ENCODE results near the gene CROCC2.
"Not testable (repeated sequence)": the region's sequence is repeated elsewhere in the genome, so short reads cannot be mapped to it uniquely, and the experiment has no call there.

CROCC2 gene

DNA sequence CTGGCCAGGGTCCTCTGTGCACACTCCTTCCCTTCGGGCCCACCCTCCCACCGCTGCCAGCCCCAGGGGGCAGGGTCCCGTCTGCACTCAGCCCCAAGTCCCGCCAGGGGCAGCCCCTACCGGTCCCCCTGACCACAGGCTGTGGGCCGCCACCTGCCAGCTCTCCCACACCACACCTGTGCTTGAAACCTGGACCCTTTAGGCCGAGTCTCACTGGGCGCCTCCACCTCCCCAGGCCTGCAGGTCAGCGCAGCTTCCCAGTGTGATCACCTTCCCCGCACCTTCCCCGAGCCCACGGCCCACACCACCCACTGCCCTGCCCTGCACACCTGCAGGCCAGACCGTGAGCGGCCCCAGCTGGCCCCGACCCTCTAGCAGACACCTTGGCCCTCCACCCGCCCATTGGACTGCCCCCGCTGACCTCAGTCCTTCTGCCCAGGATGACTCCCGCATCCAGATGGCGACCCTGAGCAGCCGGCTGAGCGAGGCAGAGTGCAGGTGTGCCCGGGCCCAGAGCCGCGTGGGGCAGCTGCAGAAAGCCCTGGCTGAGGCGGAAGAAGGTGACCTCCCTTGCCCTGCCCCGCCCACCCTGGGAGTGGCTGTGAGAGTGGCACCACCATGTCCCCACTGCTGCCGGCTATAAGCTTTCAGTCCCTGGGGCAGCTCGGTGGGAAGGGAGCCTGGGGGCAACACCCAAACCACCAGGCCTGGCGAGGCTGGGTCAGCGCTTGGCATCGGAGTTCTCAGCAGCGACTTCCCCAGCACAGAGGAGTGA is 61.0 kb downstream of the CROCC2 start:
- DNase-seq (ENCODE audit: low read depth): no peak

DNA sequence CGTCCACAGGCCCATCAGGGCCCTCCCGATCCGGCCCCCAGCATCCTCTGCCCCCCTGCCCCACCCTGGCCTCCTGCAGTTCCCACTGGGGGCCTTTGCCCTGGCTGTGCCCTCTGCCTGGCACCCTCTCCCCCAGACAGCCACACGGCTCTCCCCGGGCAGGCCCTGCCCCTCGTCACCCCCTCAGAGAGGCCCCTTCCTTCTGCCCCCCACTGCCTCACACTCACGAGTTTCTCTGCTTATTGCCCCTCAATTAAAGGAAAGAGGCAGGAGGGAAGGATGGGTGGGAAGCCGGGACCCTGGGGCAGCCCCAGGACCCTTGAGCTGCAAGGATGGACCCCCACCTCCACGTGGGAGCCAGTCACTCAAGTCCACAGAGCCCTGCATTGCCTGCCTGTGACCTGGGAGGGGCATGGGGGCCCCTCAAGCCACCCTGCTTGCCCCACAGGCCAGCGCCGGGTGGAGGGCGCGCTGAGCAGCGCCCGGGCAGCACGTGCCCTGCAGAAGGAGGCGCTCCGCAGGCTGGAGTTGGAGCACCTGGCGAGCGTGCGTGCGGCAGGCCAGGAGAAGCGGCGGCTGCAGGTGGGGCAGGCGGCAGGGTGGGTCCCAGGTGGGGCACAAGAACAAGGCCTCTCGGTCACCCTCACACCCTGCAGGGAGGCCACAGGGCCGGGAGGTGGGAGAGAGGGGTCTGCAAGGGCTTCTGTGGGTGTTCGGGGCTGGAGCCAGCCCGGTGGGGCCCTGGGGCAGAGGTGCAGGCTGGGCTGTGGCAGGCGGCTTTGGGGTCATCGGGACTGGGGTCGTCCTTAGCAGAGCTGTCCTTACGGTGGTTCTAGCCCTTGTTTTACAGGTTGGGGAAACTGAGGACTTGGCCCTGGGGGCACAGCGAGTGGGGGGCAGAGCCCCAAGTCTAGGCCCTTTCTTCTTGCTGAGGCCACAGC is 61.8 kb downstream of the CROCC2 start:
- DNase-seq (ENCODE audit: low read depth): no peak

DNA sequence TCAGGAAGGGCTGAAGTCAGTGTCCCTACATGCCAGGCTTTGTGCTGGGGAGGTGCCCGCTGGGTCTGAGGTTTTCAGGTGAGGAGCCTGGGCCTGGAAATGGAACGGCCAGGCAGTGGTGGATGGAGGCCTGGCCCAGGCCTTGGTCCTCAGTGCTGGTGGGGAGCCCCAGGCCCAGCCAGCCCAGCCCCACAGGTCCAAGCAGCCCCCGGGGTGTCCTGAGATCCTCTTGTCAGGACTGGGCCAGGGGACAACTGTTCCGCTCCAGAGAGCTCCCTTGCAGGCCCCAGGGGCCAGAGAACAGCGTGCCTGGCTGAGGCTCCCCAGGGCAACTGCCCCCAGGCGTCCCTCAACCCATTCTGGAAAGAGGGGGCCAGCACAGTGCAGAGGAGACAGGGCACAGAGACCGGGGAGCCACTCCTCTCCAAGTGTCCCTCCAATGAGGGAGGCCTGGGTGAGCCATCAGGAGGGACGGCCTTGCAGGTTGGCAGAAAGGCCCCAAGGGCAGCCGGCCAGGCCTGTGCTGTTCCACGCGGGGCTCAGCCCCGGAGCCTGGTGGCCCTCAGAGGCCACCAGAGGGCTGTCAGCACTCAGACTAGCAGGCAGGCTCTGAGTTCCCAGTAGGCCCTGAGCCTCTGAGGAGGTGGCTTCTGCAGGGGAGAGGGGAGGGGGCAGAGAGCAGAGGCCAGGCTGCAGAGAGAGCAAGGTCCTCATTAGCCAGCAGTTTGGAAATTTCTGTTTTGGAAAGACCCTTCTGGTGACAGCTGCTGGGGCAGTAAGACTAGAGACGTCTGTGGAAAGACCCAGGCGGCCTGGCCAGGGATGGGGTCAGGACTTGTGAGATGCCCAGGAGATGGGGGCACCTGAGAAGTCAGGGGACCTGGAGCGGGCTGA is 62.8 kb downstream of the CROCC2 start:
- no peak for DNase-seq (ENCODE audit: low read depth)

DNA sequence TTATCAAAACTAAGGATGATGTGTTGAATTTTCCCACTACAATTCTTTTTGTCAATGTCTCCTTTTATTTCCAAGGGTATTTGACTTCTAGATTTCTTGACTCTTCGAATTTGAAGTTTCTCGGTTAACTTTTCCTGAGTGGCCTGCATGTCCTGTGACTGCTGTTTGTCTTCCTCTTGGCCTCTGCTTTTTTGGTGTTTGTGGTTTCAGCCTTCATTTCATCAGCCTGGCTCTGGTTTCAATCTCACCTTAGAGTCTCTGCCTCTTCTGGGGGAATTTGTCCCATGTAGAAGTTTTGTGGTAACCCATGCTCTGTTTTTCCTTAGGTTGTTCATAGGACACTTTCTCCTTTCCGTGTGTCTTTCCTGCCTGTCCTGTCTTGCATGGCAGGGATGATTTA is 64.0 kb downstream of the CROCC2 start:
- no peak for DNase-seq (ENCODE audit: low read depth)

DNA sequence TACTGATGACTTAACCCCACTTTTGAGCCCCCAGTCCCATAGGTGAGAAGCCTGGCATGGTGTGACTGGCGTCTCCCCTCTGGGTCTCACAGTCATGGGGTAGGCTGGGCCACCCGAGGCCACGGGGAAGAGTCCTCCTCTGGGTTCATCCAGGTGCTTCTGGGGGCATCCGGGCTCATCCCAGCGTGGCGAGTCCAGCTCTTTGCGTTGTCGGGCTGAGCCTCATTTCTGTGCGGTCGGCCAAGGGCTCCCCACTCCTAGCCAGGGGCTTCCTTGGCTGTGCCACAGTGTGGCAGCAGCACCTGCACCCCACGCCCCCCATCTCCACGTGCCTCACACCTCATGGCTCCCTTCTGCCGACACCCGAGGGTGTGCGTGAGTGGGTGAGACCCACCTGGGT is 64.7 kb downstream of the CROCC2 start:
- no peak for DNase-seq (ENCODE audit: low read depth)

DNA sequence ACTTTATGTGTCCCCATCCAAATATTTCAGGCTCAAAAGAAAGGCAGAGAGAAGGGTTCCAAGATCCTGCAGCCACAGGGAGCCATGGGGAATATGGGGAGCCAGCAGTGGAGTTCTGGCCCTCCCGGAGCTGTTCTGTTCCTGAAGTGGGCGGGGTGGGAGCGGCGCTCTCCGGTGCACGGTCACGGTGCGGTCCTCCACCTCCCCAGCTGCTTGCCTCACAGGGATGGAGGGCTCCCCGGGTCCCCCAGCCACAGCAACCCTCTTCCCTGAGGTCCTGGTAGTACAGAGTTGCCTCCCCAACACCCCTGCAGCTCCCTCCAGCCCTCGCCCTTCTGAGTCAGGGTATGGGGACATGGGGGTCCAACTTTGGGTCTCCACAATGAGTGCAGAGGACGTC is 66.1 kb downstream of the CROCC2 start:
- DNase-seq (ENCODE audit: low read depth): no peak

DNA sequence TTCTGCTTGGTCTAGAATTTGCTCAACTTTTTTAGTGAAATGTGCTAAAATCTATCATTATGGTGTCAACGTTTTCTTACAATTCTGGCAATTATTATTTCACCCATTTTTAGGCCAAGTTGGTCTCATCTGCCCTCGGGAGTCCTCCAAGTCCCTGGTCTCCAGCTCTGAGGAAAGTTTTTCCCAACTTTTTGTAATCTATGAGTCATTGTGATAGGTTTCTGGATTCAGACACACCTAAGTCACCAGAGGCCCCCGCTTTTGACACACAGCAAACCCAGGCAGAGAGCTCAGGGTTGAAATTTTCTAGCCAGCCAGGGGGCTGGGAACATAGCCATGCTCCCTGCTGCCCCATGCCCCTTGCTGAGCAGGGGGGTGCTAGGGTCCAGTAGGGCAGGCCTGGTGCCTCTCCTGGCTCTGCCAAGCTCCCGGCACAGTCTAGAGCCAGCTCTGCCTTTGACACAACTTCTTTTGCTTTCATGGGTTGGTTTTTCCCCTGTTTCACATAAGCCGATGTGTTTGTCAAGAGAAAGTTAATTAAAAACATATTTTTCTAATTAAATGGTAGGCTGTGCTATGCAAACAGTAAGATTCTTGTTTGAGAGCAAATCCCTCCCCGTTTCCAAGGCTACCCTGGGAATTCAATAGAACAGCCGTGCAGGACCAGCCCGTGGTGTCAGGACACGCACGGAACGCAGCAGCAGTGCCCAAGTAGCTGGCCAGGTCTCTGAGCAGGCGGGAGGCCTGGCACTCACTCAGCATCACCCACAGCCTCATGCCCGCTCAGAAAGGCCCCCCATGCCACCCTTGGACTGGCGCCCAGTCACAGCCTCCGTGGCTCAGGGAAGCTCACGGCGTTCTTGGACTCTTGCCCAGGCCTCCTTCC is 66.7 kb downstream of the CROCC2 start:
- no peak for DNase-seq (ENCODE audit: low read depth)

DNA sequence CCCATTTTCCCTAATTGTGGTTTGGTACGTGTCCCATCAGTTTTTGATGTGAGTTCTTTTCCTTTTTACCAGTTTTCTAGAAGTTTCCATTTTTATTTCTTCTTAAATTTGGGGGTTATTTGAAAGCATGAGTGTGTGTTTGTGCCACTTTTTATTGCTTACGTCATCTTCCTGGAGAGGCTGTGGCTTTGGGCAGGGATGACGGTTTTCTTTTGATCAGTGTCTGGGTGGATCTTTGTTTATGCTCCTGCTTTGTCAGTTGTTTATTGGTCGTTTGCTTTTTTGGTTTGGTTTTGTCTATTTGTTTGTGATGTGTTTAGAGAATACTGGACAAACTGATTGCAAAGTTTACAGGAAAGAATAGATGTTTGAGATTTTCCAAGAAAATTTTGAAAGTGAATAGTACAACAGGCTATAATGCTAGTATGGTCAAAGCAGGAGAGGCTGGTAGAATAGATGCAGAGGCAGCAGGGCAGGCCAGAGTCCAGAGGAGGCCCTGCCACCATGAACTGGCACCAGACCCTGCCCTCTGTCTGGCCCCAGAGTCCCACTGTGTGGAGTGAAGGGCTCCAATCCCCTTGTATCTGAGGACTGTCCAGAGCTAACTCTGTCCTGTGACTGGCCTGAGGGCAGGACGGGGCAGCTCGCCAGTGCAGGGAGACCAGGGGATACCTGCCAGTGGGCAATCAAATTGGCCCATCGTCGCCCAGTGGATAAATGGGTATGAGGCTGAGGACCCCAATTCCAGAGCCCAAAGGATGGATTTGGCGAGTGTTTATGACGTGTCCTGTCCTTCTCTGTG is 68.8 kb downstream of the CROCC2 start:
- no peak for DNase-seq (ENCODE audit: low read depth)

DNA sequence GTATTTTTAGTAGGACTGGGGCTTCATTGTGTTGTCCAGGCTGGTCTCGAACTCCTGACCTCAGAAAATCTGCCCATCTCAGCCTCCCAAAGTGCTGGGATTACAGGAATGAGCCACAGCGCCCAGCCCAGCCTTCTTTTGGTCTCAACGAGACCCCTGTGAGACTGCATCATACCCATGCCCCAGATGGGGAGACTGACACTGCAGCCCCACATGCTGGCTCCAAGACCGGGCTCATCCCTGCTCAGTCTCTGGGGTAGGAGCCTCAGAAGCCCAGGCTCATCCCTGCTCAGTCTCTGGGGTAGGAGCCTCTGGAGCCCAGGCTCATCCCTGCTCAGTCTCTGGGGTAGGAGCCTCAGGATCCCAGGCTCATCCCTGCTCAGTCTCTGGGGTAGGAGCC is 69.8 kb downstream of the CROCC2 start:
- not testable (repeated sequence) for DNase-seq (ENCODE audit: low read depth)

DNA sequence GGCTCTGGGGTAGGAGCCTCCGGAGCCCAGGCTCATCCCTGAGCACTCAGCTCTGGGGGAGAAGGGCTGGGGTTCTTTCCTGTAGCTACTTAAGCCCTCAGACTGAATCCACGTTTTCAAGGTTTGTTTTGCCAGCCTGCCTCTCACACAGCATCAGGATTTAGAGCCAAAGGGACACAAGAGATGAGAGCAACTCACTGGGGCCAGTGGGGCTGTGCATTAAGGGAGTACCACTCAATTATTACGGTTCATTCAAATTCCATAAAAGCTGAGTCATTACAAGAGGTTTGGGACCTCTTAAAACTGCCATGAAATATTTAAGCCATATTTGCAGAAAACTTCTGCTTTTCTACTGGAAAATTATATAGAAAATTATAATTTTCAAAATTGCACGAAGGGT is 75.1 kb downstream of the CROCC2 start:
- no peak for DNase-seq (ENCODE audit: low read depth)

DNA sequence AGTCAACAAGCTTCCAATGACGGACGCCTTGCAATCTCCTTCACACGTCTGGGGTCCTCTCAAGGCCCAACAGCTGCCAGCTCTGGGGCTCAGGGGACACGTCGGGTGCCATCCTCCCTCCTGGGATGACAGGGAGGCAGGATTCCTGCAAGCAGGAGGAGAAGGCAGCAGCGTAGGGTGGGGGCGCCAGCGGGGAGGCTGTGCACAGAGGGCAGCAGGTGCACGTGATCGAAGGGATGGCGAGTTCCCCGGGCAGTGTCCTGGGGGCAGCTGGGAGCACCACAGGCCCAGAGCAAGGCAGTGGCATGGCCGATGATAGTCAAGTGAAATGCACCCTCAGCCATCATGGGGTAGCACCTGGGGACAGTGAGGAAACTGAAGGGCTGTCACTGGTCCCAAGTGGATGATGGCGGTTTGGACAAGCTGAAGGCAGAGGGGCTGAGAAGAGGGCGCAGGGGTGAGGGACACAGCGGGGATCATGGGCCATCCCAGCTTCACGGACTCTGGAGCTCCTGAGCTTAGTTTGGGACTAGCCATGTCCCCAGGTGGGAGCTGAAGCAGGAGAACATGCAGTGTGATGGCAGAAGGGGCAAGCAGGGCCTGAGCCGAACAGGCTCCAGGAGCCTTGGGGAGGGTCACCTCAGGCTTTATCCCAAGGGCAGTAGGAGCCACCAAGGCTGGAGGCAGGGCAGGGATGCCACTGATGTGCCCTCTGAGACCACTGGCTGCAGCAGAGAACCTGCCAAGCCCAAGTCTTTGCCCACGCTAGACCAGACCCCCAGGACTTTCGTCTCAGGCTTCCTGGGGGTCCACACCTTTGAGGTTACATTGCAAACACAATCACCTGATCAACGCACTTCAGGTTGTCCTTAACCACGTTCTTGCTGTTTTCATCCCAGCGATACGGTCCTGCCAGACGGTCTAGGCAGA is 76.0 kb downstream of the CROCC2 start:
- DNase-seq (ENCODE audit: low read depth): no peak

DNA sequence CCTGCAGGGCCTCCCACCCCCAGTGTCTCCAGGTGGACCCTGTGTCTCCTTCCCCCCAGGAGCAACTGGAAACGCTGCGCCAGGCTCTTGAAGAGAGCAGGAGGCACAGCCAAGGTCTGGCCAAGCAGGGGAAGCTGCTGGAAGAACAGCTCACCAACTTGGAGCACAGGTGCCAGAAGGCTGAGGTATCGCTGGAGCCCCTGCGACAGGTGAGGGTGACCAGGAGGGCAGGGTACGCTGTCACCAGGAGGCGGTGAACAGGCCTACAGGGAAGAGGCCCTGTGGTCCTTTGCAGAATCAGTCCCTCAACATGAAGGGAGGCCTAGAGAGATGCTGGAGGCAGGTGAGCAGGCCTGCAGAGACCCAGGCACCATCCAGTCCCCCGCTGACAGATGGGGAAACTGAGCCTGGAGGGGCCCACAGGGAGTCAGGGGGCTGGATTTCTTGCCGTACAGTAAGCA is 76.7 kb downstream of the CROCC2 start:
- DNase-seq (ENCODE audit: low read depth): no peak

DNA sequence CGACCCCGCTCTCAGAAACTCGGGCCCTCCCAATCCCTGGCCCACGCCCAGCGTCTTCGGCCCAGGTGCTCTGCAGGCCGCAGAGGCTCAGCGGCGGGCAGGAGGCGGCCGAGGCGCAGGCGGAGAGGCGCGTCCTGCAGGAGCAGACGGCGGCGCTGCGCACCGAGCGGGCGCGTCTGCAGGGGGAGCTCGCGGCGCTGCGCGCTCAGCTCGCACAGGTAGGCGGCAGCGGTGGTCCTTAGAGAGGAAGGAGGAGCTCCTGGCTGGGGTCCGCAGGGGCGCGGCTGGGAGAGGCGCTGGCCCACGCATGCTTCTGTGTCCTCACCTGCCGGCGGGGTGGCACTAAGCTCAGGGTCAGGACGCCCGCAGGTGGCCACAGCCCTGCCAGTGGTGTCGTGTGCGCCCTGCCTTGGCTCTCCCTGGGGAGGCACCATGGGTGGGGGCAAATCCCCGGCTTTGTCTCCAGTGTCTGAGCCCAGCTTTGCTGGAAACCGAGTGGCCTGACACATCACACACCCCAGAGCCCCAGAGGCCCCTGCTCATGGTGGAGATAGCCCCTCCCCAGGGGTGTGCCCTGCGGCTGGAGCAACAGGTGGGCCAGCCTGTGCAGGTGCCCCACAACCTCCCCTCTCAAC is 77.3 kb downstream of the CROCC2 start:
- no peak for DNase-seq (ENCODE audit: low read depth)

DNA sequence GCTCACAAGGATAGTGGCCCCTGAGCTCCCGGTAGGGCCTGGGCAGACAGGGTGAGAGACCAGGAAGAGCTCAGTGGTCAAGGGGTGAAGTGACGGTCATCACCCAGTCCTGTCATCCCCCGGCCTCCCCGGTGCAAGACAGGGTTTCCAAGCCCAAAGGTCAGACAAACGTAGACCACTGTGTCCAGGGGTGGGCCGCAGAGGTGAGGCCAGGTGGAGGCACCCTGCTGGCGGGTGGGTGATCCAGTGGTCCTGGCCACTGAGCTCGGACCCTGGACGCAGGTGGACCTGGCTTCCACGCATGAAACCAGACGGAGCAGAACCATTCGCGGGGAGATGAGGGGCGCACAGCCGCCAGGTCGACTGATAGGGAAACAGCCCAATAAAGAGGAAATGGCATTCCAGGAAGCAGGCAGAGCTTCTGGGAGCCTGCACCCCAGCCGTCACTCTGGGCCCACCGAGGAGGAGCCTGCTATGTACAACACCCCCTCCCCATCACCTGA is 77.9 kb downstream of the CROCC2 start:
- DNase-seq (ENCODE audit: low read depth): no peak

DNA sequence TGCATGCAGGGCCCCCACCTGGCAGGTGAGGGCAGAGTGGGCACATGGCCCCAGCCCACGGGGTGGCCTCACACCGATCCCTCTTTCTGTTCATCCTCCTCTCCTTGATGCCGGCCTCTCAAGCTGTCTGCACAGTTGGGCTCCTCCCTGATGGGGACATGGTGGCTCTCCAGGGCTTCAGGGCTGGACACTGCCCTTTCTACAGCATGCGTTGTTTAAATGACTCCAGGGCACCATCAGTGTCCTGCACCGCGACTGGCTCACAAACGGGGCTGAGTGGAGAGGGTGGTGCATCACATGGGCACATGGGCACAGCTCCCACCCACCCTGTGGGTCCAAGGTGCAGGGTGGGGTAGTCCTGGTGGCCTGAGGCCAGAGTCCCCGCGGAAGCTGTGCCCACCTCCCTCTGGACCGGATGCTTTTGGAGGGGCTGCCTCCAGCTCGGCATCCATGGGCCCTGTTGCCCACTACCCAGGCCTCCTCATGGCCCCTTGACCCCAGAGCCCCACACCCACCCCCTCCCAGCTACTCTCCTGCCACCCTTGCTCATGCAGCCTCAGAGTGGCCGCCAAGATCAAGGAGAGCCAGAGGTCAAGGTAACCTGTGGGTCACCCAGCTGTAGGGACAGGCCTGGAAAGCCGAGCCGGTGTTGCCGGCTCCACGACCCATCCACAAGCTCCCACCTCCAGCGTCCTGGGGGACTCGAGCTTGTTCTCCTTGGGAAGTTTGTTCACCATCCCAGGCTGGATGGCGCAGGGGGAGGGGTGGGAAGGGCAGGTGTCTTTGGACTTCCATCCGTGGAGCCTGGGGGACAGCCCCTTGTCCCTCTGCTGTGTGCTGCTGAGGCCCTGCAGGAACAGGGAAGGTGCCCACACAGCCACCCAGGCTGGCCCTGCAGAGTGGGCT is 80.0 kb downstream of the CROCC2 start:
- no peak for DNase-seq (ENCODE audit: low read depth)

DNA sequence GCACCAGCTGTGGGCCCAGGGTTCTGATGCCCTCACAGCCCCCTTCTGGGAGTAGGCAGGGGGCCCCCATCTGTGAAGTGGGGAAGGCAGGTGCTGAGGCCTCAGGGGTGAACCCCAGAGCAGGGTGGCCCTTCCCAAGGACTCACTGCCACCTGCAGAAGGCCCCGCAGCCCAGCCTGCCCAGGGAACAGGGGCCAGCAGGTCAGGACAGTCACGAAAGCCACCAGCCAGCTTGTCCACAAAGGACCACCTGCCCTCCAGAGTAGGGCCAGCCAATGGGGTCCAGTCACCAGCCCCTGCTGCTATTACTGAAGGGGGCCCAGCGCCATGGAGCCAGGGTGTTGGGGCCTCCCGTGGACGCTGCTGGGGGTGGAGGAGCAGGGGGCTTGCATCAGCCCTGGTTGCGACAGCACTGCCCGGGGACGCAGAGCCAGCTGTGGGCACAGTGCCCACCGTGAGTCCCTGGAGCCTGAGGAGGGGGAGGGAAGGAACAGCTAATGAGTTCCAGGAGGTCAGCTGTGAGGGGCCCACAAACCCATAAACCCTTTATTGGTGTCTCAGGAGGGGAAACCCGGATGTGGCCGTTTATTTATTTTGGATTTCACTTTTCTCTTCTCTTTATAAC is 80.8 kb downstream of the CROCC2 start:
- DNase-seq (ENCODE audit: low read depth): no peak

DNA sequence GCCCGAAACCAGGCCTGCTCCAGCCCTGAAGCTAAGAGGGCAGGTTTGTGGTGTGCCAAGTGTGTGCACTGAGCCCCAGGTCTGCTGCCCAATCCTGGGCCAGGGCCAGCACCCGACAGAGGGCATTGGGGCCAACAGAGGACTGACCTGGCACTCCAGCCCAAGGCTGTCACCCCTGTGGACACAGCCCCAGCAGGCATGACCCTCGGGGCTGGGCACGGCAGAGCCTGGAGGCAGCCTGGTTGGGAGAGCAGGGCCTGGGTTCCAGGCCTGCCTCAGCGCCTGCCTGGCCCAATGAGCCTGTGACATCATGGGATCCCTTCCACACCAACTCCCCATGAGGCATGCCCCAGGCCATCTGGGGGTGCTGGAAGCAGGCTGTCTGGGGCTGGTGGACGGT is 81.5 kb downstream of the CROCC2 start:
- DNase-seq (ENCODE audit: low read depth): no peak
